Stimulated activated CD4-positive, alpha-beta T cell treated with anti-CD3 and anti-CD28 coated beads, Interleukin-15, amount 100 ng/mL, for 48 hours (primary cell): ENCODE data around the gene CNN3.

Source experiments
- DNase-seq, 2 donors: peaks; one replicate each; pipeline ENCODE4 v3.0.0-alpha.2; 2020; ENCODE audit warnings: low read depth in 2 of 2

The CNN3 gene

DNA sequence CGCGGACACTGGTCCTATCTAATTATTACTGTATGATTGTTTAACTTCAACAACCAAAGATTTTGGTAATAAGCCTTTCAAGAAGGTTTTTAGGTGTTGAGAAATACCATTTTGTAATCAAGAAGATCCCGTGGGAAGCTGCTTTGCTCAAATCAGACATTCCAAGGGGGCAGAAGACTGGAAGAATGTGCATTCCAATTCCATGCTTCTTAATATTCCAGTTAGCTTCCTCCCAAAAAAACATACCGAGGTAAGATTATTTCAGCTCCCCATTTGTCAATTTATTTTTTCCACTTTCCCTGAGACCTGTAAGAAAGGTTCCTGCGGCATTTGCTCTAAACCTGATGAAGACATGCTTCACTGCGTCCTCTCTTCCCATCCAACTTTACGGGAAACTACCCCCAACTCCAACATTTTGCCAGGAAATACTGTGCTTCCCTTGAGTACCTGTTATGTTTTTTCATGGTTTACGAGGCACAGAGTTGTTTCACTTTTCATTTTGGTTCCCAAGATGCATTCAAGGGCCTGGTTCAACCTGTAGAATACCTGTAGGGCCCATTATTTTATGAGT, 4.1 kb downstream of the CNN3 start:
- DNase-seq: no peak

- DNase-seq: no peak
These were observed 4.9 kb downstream of the CNN3 start for GRCh38 chr1:94921977-94922376.

GRCh38 chr1:94920061-94920460, 6.8 kb downstream of the CNN3 start:
- DNase-seq: no peak

GRCh38 chr1:94919241-94920030, 7.5 kb downstream of the CNN3 start:
- DNase-seq: no peak

DNA sequence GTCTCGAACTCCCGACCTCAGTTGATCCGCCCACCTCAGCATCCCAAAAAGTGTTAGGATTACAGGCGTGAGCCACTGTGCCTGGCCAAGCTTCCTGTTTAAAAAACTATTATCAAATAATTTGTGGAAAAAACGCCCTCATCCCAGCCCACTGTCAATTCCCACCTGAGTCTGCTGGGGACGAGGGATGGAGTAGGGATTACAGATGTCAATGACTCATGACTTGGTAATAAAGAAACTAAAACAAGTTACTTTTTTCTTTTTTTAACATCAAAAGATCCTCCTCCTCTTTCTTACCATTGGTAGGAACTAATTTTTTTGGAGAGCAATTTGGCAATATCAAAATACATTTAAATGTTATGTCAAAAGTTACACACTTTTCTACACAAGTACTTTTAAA, 9.7 kb downstream of the CNN3 start:
- DNase-seq: no peak

DNA sequence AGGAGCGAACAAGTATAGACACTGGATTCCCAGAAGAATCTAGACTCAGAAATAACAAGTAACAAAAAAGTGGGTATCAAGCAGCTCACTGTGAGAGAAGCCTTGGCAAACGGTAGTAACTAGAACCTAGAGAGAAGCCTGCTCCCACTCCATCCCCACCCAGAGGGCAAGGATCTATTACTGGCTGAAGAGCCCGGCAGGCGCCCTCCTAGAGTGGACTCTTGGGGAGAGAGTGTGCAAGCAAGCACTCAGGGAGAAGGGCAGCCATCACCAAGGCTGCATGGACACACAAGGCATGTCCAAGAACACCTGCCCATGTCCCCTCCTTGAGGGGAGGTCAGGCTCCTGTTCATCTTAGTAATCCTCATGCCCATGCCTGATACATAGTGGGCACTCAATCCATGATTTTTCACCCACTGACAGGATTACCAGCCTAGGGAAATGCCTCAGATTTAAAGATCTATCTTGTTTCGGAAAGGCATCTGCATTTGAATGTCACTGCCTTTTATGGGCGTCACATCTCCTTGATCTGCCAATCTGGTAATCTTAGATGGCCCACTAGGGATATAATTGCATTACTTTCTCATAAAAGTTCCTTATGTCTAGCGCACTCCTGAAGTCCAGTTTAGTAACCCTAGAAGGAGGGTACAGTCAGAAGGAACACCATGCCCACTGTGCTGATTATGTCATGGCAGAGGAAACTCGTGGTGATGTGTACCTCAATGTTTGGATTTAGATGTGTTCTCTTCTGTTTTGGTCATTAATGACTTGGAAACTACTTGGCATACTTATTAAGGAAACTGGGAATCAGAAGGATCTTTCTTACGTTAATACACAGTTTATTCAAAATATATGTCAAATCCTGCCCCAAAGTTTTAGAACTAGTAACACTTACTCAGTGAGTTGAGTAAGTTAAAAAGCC, 14.4 kb downstream of the CNN3 start:
- no peak for DNase-seq

- no peak for DNase-seq
These were observed 17.4 kb downstream of the CNN3 start for GRCh38 chr1:94909486-94909885.

DNA sequence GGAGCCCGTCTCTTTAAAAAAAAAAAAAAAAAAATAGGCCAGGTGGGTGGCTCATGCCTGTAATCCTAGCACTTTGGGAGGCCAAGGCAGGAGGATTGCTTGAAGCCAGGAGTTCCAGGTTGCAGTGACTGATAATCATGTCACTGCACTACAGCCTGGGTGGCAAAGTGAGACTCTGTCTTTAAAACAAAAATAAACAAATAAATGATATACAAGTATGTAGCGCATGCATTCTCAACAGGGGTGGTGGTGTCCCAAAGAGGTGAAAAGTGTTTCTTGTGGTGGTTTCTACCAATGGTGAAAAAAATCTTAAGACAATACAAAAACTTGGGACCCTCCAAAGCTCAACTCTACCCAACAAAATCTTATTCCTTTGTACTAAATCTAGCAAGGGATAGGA, 17.9 kb downstream of the CNN3 start:
- no peak for DNase-seq

- no peak for DNase-seq
These were observed 18.7 kb downstream of the CNN3 start for GRCh38 chr1:94908190-94908589.

DNA sequence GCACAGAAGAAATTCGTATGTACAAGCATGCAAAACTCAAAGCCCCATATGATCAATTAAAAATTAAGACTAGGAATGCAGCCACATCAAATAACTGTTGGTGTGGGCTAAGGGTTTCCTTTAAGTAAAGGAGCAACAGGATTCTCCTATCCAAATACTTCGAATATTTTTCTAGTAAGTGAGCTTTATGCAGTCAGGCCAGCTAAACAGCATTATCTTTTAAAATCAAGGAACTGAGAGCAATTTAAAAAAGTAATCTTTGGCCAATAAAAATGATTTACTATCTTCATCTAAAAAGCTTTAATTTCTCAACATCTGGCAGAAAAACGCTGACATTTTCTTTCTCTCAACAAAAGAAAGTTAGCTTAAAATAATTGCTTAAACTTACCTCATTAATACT, 19.8 kb downstream of the CNN3 start:
- DNase-seq: no peak

- no peak for DNase-seq
These were observed 20.5 kb downstream of the CNN3 start for GRCh38 chr1:94906382-94906781.

DNA sequence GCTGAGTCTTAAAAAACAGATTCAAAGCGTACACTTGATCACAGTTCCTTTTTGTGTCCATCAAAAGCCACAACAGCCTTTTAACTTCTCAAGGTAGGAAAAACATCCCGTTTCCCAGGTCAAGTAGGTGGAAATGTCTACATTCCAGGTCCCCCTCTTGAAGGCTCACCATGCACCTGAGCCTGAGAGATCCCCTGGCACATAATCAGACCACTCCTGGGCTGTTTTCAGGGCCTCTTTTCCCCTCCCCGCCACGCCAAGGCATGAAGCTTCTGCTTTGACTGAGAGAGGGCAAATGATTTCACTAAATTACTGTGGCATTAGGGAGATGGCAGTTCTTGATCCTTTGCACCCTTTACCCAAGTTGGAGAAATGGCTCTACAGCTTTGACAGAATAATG, 21.7 kb downstream of the CNN3 start:
- DNase-seq: no peak

DNA sequence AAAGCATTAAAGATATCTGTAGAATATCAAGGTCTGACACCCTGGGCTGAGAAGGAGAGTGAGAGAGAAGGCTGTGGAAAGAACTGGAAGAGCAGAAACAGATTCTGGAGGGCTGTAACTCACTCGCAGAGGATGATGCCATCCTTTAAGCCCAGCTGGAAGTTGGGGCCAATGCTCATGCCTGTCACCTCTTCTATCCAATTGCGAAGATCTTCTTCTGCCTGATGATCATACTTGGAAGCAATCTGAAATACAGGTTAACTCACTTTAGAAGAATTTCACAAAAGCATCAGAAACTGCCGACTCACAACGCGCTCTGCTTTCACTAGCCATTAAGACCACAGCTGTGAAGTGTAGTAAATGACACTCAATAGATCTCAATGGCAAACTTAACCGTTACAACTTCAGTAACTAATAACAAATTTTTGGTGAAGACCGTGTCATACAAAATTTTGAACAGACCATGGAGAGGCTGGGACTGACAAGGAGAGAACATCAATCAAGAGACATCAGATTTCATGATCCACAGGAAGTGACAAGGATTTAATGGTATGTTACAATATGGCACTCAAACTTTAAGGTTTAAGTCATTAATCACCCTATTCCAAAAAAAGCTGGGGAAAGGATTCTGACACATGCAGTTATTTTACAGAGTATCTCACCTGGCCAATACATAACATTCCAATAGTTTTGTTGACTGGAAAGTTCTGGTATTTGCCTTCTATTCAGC, 23.5 kb downstream of the CNN3 start:
- DNase-seq: no peak

- DNase-seq: no peak
These were observed 25.1 kb downstream of the CNN3 start for GRCh38 chr1:94901841-94902240.

DNA sequence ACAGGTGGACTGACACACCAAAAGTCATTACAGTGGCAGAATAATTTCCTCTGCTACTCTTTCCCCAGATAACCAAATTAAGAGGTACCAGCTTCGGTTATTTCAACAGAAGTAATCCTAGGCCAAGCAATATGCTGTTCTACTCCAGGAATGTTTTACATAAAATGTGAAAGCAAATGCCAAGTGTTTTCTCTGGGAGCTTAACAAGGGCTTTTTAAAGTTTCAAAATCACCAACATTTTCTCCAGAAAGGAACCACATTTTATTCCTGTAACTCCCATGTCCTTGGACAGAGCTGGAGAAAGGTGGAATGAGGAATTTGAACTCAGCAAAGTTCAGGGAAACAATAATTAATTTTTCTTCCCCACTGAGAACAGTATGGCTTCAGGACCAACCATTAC, 27.2 kb downstream of the CNN3 start:
- no peak for DNase-seq

DNA sequence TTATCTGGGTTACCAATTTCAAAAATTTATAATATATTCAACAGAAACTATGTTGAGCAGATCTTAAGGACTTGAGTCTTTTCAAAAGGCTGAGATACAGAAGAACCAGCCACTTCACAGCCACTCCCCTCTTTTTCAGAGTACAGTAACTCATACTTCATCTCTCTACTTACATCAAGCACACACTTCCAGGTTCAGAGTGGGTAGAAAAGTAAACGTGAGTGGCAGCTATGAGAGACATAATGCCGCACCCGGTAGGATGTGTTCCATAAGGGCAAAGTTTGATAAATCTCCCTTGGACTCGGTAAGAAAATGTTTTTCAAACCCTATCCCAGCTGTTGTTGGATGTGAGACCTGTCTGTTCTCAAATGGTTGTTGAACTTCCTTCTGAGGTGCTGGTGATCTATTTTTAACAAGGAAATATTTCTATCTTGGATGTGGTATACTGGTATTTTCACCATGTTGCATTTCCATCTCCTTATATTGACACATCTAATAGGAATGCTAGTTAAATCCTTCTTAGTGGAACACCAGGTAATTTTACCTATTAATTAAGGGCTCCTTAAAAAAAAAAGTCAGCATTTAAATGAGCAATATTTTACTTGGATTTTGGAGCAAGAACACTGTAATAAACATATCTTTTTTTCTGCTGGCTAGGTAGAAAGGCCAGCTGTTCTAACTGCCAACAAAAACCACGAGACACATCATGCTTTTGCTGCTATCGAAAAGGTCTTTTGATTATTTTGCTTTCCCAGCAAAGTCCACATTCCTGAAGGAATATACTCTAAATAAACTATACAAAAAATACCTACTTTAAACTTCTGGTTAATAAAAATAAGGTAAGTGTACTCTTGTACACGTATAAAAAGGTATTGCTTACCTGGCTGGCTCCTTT, 28.2 kb downstream of the CNN3 start:
- DNase-seq: no peak

DNA sequence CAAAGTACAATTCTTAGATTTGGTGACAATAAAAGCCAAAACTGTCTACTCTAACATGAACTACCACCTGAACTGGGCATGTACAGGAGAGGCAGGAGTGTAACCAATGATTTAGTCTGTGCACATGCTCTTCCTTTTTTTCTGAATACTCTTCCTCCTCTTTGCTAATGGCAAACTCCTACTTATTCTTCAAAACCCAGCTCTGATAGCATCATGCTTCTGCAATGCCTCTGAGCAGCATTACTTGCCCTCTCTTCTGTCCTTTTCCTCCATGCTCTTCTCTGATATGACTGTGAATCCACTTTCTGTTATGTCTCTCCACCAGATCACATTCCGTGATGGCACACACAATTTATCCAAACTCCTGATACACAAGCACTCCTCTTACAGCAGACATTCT, 31.4 kb downstream of the CNN3 start:
- no peak for DNase-seq

DNA sequence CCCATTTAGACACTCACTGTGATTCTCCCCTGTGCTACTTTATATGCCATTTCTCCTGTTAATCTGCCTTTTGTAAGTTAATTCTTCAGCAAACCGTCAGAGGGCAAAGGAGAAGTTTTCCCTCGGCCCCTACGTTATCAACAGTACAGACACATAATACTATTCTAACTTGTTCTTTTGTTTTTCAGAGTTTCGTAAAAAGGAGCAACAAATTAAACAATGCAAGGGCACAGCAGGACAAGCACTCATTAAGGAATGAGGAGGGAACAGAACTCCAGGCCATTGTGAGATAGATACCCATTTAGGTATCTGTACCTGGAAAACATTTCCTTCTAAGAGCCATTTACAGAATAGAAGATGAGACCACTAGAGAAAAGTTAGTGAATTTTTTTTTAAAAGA, 32.3 kb downstream of the CNN3 start:
- no peak for DNase-seq

DNA sequence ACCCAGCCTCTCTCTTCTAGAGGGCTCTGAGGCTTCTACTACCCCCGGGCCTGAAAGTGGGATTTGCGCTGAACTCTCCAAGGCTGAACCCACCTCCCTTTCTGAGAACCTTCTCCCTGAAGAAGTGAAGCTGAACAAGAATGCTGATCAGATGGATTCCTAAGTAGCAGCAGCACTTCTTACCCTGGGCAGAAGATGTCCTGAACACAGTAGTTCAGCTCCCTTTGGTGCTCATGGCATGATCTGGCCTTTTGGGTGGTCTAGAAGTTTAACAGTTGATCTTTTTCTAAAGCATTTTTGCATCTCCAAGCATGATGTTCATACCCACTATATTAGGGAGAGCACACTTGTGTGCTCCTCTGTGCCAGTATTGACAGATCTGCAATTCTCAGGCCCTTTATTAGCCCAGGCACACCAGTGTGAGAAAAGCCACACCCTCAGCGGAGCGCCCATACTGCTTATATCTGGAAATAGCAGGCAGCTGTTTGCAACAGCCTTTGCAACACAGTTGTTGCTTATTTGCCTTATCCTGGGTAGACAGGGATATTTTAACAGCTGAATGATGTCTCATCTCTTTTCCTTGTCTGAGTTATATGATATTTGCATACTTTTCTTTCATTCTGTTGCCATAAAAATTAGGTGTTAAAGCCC, 34.2 kb downstream of the CNN3 start:
- no peak for DNase-seq

DNA sequence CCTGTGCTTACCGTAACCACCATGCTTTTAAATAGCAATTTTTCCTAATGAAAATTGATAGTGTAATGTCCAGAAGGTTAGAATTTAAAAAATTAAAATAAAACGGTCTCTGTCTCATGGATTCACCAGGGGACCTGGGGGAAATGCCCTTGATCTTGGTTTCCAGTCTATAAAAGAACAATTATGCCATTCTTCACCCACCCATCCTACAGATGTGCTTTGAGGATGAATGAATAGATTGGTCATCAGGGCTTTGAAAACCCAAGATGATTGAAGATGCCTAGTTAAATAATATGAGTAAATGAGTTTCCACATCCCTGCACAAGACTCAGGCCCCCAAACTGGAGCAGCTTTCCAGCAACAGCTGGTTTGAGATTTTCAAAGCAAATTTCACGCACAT, 38.7 kb downstream of the CNN3 start:
- DNase-seq: no peak
